Stimulated activated CD4-positive, alpha-beta T cell treated with anti-CD3 and anti-CD28 coated beads, Interleukin-1b, Interleukin-23, amount 100 ng/mL, for 24 hours (primary cell): ENCODE results near the gene BCAS3.
"Not testable (repeated sequence)": the region's sequence is repeated elsewhere in the genome, so short reads cannot be mapped to it uniquely, and the experiment has no call there.

Experiments used
- DNase-seq, 4 experiments: peaks; one replicate each; pipeline ENCODE4 v3.0.0-alpha.2; 2020; ENCODE audit warnings: low read depth in 4 of 4, low spot score in 1 of 4

The BCAS3 gene

DNA sequence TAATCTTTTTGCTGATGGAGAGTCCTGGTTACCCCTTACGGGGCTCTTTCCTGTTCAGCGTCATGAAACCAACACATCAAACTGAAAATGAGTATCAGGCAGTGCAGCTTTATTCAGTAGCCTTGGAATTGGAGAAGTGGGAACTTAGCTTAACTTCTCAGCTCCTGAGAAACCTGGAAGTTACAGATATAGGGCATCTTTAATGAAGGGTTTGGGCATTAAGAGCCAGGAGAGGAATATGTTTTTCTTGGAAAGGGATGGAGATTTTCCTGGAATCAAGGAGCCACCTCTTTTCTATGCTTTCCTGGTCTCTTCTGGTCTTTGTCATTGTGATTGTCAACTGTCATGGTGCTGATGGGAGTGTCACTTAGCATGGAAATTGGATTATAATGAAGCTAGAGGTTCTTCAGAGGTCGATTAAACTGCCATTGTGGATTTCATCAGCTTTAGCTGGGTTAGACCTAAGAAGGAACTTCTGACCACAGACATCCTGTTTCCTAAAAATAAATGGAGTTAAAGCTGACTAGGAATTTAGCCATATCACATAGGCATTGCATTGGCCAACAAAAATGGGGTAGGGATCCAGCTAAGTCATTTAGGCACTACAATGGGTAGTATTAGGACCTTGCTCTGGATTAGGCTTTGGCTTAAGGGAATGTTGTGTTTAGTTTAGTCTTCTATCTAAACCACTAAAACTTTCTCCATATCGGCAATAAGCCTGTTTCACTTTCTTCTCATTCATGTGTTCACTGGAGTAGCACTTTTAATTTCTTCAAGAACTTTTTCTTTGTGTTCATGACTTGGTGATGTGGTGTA lies 186.4 kb downstream of the BCAS3 start:
- DNase-seq: no peak

DNA sequence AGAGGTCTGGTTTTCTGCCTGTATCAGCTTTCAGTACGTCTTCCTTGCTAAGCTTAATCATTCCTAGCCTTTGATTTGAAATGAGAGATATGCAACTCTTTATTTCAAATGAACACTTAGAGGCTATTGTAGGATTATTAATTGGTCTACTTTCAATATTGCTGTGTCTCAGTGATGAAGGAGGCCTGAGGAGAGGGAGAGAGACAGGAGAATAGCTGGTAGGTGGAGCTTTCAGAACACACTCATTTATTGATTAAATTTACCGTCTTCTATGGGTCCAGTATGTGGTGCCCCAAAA lies 187.0 kb downstream of the BCAS3 start:
- DNase-seq: no peak

DNA sequence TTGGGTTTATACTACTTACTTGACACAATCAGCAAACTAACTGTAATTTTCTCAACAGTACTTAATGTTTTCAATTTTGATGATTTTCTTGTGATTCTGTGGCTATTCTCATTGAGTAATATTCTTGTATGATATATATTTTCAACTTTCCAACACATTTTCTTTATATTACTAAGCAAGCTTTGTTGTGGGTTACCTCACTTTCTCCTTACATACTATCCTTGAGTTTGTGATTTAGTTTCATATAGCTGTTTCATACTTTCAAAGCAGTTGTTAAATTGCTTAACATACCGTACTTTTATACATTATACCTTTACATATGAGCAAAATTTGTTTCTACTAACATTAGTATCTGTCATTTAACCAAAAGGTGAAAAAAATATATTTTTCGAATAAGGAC lies 197.1 kb downstream of the BCAS3 start:
- no peak for DNase-seq

DNA sequence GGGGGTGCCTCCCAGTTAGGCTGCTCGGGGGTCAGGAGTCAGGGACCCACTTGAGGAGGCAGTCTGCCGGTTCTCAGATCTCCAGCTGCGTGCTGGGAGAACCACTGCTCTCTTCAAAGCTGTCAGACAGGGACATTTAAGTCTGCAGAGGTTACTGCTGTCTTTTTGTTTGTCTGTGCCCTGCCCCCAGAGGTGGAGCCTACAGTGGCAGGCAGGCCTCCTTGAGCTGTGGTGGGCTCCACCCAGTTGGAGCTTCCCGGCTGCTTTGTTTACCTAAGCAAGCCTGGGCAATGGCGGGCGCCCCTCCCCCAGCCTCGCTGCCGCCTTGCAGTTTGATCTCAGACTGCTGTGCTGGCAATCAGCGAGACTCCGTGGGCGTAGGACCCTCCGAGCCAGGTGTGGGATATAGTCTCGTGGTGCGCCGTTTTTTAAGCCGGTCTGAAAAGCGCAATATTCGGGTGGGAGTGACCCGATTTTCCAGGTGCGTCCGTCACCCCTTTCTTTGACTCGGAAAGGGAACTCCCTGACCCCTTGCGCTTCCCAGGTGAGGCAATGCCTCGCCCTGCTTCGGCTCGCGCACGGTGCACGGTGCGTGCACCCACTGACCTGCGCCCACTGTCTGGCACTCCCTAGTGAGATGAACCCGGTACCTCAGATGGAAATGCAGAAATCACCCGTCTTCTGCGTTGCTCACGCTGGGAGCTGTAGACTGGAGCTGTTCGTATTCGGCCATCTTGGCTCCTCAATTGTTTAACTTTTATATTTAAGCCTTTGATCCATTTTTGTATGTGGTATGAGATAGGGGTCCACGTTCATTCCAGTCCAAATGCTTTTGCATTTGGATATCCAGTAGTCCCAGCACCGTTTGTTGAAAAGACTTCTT lies 209.3 kb downstream of the BCAS3 start:
- DNase-seq: not testable (repeated sequence)

DNA sequence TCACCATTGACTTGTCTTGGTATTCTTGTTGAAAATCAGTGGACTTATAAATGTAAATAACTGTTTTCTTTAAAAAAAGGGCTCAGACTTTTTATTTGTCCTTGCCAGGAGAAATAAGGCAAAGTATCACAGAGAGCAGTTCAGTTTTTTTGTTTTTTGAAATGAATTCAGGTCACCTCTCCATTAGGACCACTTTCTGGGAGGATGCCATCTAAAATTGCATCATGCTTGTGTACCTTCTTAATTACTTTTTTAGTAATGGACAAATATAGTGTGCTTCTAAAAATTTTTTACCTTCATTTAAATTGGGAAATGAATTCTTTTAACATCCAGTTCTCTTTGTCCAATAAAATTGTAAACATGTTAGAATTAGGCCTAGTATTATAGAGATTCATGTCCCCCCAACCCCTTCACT lies 210.0 kb downstream of the BCAS3 start:
- no peak for DNase-seq

DNA sequence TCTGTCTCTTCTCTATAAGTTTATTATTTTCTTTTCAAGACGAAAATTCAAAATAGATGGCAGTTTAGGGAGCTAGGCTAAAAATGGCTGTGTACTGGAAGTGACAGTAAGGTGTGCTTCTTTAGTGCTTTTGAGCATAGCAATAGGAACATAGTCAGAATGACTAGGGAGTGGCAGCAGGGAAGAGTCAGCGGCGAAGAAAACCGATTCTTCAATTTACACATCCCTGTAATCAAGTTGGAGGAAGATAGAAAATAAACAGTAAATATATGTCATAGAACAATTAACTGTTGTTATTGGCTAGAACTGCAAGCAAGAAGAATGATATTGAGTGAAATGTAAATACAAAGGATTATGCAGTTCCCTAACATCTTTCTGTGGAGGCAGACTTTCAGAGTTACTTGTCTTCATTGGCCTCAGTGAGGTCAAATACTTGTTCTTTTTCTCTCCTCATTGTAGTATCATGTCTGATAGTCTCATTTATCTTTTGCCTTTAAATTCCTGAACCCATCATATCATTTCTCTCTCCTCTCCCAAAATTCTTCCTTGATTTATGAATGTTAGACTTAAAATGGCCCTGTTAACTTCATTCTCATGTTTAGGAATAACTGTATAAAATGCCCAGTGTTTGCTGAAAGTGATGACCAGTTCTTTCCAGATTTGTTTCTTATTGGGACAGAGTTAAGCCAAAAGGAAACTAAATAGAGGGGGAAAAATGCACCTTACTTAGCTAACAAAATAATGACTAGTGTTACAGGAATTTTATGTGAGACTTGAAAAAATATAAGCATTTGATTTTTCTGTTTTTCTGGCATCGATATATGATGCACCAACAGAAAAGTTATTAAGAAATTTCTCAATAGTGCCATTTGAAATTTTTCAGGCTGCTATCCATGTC lies 211.4 kb downstream of the BCAS3 start:
- no peak for DNase-seq

DNA sequence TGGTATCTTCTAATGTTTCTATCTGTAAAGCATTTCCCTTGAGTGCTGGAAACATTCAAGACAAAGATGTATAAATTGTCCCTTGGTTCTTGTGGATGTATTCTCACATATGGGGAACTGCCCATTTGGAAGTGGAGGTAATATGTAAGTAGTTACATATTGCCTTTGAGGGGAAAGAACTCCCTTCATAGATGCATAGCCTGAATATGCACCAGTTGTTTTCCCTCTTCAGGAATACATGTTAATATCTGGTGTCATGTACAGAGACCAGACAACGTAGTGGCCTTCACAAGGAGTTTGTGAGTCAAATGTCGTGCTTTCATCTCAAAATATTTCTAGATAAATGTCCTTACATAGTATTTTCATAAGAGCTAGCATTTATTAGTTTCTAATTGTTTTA lies 213.5 kb downstream of the BCAS3 start:
- DNase-seq: no peak

DNA sequence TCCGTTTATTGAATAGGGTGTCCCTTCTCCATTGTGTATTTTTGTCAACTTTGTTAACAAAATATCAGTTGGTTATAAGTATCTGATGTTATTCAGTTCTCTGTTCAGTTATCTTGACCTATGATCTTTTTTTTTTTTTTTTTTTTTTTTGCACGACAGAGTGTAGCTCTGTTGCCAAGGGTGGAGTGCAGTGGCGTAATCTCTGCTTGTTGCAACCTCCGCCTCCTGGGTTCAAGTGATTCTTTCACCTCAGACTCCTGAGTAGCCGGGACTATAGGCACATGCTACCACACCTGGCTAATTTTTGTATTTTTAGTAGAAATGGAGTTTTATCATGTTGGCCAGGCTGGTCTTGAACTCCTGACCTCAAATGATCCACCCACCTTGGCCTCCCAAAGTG lies 215.8 kb downstream of the BCAS3 start:
- DNase-seq: no peak

DNA sequence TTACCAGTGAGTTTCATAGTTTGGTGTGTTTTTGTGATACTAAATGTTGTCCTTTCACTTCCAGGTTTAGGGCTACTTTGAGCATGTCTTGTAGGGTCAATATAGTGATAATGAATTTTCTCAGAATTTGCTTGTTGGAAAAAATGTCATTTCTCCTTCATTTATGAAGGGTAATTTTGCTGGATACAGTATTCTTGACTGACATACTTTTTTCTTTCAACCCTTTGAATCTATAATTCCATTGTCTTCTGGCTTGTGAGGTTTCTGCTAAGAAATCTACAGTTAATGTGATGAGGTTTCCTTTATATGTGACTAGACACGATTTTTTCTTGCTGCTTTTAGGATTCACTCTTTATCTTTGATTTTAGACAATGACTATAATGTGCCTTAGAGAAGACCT lies 219.3 kb downstream of the BCAS3 start:
- no peak for DNase-seq

DNA sequence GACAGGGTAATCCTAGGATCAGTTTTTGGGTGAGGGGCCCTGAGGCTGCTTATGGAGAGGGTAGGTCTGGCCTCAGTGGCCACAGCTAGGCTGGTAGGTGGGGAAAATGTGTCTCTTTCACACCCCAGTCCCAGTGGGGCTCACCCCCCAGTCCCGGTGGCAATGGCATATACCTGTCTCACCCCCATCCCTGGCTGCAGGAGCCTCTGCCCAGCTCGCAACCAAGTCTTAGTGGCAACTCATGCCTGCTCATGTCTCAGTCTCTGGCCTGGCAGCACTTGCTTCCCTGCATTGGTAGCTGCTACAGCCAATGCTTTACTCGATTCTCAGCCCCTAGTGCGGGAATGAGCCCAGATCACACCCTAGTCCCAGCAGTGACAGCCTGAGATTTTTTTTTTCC lies 221.5 kb downstream of the BCAS3 start:
- no peak for DNase-seq

DNA sequence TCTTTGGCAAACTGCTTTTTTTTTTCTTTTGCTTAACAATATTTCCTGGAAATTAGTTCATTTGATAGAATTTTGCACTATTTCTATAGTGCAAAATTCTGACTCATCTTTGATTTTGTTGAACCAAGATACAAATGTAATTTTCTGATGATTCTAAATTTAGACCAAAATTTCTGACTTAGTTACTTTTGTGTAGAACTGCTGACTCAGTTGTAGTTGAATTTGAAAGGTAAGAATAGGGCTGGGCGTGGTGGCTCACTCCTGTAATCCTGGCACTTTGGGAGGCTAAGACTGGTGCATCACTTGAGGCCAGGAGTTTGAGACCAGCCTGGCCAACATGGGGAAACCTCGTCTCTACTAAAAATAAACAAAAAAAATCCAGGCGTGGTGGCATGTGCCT lies 223.0 kb downstream of the BCAS3 start:
- no peak for DNase-seq

DNA sequence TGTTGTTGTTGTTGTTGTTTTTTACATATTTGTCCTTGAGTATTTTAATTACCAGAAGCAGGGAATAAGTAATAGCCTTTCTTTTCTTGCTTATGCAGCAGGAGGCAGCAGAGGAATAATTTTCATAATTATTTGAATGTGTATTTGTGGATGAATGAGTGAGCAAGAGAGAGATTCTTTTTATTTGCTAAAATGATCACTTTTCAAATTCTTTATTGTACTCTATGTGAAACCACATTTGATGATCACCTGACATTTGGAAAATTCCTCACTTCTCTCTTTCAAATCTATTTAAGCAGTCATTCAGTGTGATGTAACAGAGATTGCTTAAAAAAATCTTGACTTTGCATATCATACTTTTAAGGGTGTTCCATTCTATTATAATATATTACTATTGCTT lies 223.6 kb downstream of the BCAS3 start:
- DNase-seq: no peak

DNA sequence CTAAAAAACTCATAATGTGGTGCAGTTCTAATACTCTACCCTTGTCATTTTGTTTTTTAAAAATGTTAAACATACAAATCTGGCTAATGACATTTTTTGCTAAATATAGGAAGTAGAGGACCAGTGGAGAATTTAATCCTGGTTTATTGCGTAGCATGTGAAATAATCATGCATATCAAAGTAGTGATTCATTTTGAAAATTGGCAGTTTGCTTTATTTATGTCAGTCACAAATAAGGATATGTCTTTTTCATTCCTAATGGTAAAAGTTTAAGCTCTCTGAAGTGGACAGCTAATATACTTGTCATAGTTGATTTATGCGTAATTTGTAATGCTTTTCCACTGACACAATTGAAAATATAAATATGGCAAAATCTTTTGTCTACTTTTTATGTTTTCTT lies 224.2 kb downstream of the BCAS3 start:
- DNase-seq: no peak

DNA sequence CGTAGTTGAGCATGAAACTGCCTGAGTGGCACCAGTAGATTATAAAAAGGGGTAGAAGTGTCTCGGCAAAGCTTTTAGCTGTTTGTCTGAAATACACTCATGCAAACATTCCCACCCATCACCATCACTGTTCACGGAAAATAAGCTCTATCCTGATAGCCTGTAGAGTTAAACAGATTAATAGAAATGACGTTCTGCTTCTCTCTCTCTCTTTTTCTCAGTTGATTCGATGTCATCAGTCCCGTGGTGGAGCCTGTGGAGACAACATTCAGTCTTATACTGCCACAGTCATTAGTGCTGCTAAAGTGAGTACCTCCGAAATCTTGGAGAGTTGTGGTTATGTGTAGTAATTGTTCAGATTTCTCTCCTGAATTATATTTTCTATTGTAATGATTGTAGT lies 224.7 kb downstream of the BCAS3 start:
- no peak for DNase-seq

DNA sequence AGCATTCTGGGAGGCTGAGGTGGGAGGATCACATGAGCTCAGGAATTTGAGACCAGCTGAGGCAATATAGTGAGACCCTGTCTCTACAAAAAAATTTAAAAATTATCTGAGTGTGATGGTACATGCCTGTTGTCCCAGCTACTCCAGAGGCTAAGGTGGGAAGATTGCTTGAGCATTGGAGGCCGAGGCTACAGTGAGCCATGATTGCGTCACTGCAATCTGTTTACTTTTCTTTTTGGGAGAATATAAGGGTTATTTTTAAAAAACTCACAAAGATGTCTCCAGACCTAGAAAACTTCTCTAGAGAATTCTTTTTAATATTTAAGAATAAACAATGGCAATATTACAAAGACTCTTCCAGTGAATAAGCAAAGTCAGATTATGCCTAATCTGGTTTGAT lies 226.9 kb downstream of the BCAS3 start:
- DNase-seq: no peak

DNA sequence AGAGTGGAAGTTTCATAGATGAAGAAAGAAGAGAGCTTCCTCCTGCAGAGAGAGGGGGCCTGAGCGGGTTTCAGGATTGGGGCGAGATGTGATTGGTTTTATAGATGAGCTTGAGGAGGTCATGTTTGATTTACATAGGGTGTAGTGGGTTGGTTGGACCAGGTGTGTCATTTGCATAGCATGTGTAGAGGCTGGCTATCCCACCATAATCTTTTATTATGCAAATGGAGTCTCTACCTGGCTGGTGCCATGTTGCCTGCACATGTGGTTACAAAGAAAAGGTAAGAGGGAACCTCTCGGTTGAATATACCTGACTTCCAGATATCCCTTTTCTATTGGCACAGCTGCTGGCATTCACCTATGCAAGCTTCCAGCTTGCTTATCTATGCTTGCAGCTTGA lies 228.1 kb downstream of the BCAS3 start:
- DNase-seq: no peak

DNA sequence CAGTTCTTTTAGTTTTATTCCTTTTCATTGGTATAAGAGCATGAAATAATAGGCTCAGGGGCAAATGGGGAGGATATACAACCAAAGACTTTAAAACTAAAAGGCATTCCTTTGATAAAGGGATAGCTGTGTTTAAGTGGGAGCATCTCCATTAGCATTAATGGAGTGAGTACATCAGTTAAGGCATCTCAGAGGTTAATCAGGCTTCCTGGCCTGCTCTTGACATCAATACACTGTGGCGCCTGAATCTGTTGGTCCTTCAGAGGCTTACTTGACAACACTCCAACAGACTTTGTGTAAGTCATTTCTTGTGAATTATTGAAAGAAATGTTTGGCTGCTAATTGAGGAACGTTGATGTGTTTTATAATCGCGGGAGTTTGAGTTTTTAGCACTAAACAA lies 230.7 kb downstream of the BCAS3 start:
- DNase-seq: no peak

DNA sequence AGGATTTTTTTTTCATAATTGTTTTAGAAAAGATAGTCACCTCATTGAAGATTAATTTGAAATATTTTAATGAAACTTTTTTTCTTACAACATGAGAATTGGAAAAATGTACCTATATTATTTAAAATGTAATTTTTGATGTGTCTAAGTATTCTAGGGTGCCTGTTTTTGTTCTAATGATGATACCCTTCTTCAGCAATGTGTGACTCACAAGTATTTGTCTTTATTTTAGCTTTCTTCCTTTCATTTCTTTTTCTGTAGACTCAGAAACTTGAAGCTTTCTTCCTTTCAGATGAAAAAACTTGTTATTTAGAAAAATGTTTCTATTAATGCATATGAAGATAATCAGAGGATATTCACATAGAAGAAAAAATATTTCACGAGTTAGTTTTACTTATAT lies 231.8 kb downstream of the BCAS3 start:
- no peak for DNase-seq

DNA sequence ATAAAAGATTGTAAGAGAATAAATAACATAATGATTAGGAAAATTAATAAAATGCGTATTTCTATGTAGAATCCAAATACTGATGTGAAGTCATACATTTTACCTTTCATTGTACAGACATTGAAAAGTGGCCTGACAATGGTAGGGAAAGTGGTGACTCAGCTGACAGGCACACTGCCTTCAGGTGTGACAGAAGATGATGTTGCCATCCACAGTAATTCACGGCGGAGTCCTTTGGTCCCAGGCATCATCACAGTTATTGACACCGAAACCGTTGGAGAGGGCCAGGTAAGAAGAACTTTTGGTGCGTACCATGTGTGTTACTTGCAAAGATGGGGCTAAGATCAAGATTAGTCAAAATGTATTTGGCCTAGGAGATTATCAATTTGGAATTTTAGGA lies 232.8 kb downstream of the BCAS3 start:
- no peak for DNase-seq

DNA sequence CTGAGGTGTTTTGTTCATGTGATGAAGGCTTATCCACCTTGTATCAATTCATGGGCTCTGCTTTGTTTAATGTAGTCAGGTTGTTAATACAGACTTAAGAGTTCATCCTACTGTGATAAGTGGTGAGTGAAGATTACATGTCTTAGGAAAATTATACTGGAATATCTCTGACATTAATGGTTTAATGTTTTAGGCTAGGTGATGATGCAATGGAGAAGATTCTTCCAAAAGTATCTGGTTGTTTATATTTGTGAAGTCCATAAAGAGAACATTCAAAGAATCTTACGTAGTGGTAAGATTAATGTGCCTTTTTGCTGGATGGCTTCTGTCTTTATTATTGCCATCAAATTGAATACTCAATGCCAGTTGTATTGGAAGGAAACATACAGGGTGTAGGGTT lies 236.4 kb downstream of the BCAS3 start:
- DNase-seq: no peak

DNA sequence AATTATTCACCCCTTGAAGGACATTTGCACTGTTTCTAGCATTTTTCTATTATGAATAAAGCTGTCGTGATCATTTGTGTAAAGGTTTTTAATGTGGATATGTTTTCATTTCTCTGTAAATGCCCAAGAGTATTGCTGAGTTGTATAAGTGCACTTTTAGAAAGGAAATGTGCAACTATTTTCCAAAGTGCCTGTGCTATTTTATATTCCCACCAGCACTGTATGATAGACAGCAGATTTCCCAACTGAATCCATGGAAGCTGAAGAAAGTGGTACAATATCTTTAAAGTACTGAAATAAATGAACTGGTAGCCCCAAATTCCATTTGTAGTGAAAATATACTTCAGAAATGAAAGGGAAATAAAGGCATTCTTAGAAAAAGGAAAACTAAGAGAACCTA lies 238.4 kb downstream of the BCAS3 start:
- DNase-seq: no peak

DNA sequence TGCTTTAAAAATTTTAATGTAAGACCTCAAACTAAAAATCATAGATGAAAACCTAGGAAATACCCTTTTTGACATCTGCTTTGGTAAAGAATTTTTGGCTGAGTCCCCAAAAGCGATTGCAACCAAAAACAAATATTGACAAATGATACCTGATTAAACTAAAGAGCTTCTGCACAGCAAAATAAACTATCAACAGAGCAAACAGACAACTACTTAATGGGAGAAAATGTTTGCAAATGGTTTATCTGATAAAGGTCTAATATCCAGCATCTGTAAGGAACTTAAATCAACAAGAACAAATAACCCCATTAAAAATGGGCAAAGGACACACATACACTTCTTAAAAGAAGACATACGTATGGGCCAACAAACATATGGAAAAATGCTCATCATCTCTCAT lies 242.5 kb downstream of the BCAS3 start:
- DNase-seq: no peak
